ENCODE data around the gene ARHGAP10.

DNA sequence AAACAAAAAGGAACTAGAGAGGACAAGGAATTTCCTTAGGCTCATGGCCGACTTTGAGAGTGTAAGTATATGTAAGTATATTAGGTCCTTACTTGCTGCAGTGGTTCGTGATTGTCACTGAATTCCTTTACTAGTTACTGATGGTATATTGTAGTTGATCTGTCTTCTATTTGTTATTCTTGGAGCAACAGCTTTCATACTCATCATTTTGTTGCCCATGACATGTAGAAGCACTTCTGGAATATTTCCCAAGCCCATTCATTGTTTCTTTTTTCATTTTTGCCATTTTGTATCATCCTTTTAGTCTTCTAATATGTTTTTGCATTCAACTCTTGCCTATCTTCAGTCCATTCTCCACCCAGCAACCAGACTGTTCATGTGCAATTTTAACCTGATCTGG, 170.0 kb downstream of the ARHGAP10 start:
- TF ChIP-seq POLR2A (IDR thresholded peaks at IDR 0.05; ENCODE audit: extremely low read depth, insufficient read length) = no peak
- TF ChIP-seq, protein P1, sequence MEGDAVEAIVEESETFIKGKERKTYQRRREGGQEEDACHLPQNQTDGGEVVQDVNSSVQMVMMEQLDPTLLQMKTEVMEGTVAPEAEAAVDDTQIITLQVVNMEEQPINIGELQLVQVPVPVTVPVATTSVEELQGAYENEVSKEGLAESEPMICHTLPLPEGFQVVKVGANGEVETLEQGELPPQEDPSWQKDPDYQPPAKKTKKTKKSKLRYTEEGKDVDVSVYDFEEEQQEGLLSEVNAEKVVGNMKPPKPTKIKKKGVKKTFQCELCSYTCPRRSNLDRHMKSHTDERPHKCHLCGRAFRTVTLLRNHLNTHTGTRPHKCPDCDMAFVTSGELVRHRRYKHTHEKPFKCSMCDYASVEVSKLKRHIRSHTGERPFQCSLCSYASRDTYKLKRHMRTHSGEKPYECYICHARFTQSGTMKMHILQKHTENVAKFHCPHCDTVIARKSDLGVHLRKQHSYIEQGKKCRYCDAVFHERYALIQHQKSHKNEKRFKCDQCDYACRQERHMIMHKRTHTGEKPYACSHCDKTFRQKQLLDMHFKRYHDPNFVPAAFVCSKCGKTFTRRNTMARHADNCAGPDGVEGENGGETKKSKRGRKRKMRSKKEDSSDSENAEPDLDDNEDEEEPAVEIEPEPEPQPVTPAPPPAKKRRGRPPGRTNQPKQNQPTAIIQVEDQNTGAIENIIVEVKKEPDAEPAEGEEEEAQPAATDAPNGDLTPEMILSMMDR (IDR thresholded peaks at IDR 0.05; ENCODE audit: low read depth, low read length) = no peak
- TF ChIP-seq, protein P2, sequence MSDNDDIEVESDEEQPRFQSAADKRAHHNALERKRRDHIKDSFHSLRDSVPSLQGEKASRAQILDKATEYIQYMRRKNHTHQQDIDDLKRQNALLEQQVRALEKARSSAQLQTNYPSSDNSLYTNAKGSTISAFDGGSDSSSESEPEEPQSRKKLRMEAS (IDR thresholded peaks at IDR 0.05; ENCODE audit: low read depth, low read length) = no peak

All from NB4 (cell line).